Skeletal muscle tissue (tissue), 4 donors: Measurements from ENCODE around the gene CFAP99. TPM values are rescaled to one million over a fixed set of nuclear protein-coding genes. Genes with fewer than 3 reads are reported as not detected.
"Not testable (repeated sequence)": the region's sequence is repeated elsewhere in the genome, so short reads cannot be mapped to it uniquely, and the experiment has no call there.

Experiments
- H3K27ac ChIP-seq: one replicate; pipeline ENCODE4 v1.7.0; 2013; ENCODE audit warnings: mild to moderate bottlenecking, low read depth, low read length, inconsistent platforms
- H3K27me3 ChIP-seq, 3 donors: one replicate each; pipeline ENCODE4 v1.7.0; 2013; ENCODE audit warnings: low read length in 3 of 3; ENCODE audit not compliant: control insufficient read depth in 3 of 3, insufficient read depth in 3 of 3
- H3K36me3 ChIP-seq, 3 donors: one replicate each; pipeline ENCODE4 v1.7.0; 2013; ENCODE audit warnings: low read length in 3 of 3; ENCODE audit not compliant: control insufficient read depth in 3 of 3, insufficient read depth in 3 of 3
- H3K4me1 ChIP-seq, 3 donors: one replicate each; pipeline ENCODE4 v1.7.0; 2013; ENCODE audit warnings: low read length in 3 of 3, mild to moderate bottlenecking in 3 of 3; ENCODE audit not compliant: control insufficient read depth in 3 of 3, insufficient read depth in 3 of 3
- H3K4me3 ChIP-seq, 3 donors: one replicate each; pipeline ENCODE4 v1.7.0; 2013; ENCODE audit warnings: low read length in 3 of 3
- H3K9ac ChIP-seq, 3 donors: one replicate each; pipeline ENCODE4 v1.7.0; 2013; ENCODE audit warnings: low read length in 3 of 3, mild to moderate bottlenecking in 3 of 3, moderate library complexity in 2 of 3, low read depth in 1 of 3
- H3K9me3 ChIP-seq, 3 donors: one replicate each; pipeline ENCODE4 v1.7.0; 2013; ENCODE audit warnings: low read length in 3 of 3; ENCODE audit not compliant: control insufficient read depth in 3 of 3
- total RNA-seq: library from RNA; depleted of rRNA; stranded (reverse); fragments of >200 nt; gene quantifications from one replicate; pipeline ENCODE4 v1.2.3, GENCODE V29; 2014
- donor health status: Osteomylitis.

Gene CFAP99
- total RNA-seq, 1 donor from 2014 or later: not detected

GRCh38 chr4:2426069-2426397 is 7.3 kb downstream of the CFAP99 start:
- peaks cover 8 to 17% (median 13%) of the 10 kb centered on the region in 3 donors for H3K27me3 ChIP-seq

GRCh38 chr4:2426711-2427275 is 8.0 kb downstream of the CFAP99 start:
- Histone ChIP-seq H3K9me3 (peaks cover 0 to 2% (median 0%) of the 10 kb centered on the region in 3 donors), H3K27me3 (peaks cover 8 to 14% (median 12%) of the 10 kb centered on the region in 3 donors), H3K9ac (no peak overlapping the region), H3K36me3 (no peaks in the 10 kb centered on the region), H3K4me1 (peaks cover 0 to 4% (median 3%) of the 10 kb centered on the region in 3 donors), H3K27ac (no peak overlapping the region), H3K4me3 (no peak overlapping the region)

More at GRCh38 chr4:2426069-2426397, 7.3 kb downstream of the CFAP99 start:
- Histone ChIP-seq H3K9me3 (peaks cover 0 to 2% (median 0%) of the 10 kb centered on the region in 3 donors), H3K27ac (no peak overlapping the region), H3K4me1 (peaks cover 0 to 4% (median 3%) of the 10 kb centered on the region in 3 donors), H3K36me3 (no peaks in the 10 kb centered on the region), H3K4me3 (no peak overlapping the region), H3K9ac (no peak overlapping the region)

- Histone ChIP-seq H3K9ac (no peak overlapping the region), H3K4me1 (peaks cover 0 to 4% (median 3%) of the 10 kb centered on the region in 3 donors), H3K27ac (no peak overlapping the region), H3K27me3 (peaks cover 2 to 6% (median 4%) of the 10 kb centered on the region in 3 donors), H3K9me3 (peaks cover 0 to 2% (median 0%) of the 10 kb centered on the region in 3 donors), H3K36me3 (no peaks in the 10 kb centered on the region), H3K4me3 (no peak overlapping the region)
Measured at GRCh38 chr4:2427383-2428334, 8.9 kb downstream of the CFAP99 start.

- H3K36me3 ChIP-seq: no peaks in the 10 kb centered on the region
Measured at GRCh38 chr4:2428496-2429213, 9.9 kb downstream of the CFAP99 start.

GRCh38 chr4:2429945-2430757 is 11.4 kb downstream of the CFAP99 start:
- H3K27ac ChIP-seq: peak overlapping the region; percentile 5
- H3K27me3 ChIP-seq, H3K36me3 ChIP-seq, H3K9ac ChIP-seq, H3K9me3 ChIP-seq: not testable (repeated sequence)
- peak overlapping the region in 1 of 3 donors; percentile 35 for H3K4me3 ChIP-seq
- peaks cover 20 to 23% (median 21%) of the 10 kb centered on the region in 3 donors for H3K4me1 ChIP-seq

More at GRCh38 chr4:2428496-2429213, 9.9 kb downstream of the CFAP99 start:
- H3K27ac ChIP-seq: no peak overlapping the region
- peaks cover 0 to 2% (median 0%) of the 10 kb centered on the region in 3 donors for H3K9me3 ChIP-seq
- H3K4me3 ChIP-seq: no peak overlapping the region
- peaks cover 8 to 12% (median 11%) of the 10 kb centered on the region in 3 donors for H3K4me1 ChIP-seq
- peaks cover 0 to 4% (median 0%) of the 10 kb centered on the region in 3 donors for H3K27me3 ChIP-seq
- no peak overlapping the region for H3K9ac ChIP-seq

- Histone ChIP-seq H3K27ac (no peak overlapping the region), H3K9me3 (peaks cover 0 to 2% (median 0%) of the 10 kb centered on the region in 3 donors), H3K4me1 (peaks cover 20 to 23% (median 21%) of the 10 kb centered on the region in 3 donors)
Measured at GRCh38 chr4:2432004-2432403, 13.2 kb downstream of the CFAP99 start.

GRCh38 chr4:2432991-2433530 is 14.3 kb downstream of the CFAP99 start:
- H3K9ac ChIP-seq: peak overlapping the region in 1 of 3 donors; percentile 8
- peaks cover 0 to 5% (median 0%) of the 10 kb centered on the region in 3 donors for H3K27me3 ChIP-seq
- peaks cover 20 to 23% (median 21%) of the 10 kb centered on the region in 3 donors for H3K4me1 ChIP-seq
- H3K9me3 ChIP-seq: peaks cover 0 to 2% (median 0%) of the 10 kb centered on the region in 3 donors
- H3K36me3 ChIP-seq: no peaks in the 10 kb centered on the region
- peak overlapping the region in 2 of 3 donors; percentile 13 to 22 for H3K4me3 ChIP-seq
- H3K27ac ChIP-seq: no peak overlapping the region

More at GRCh38 chr4:2432004-2432403, 13.2 kb downstream of the CFAP99 start:
- no peaks in the 10 kb centered on the region for H3K36me3 ChIP-seq
- no peak overlapping the region for H3K4me3 ChIP-seq
- H3K9ac ChIP-seq: no peak overlapping the region
- H3K27me3 ChIP-seq: peaks cover 0 to 5% (median 0%) of the 10 kb centered on the region in 3 donors

GRCh38 chr4:2433609-2434350 is 15.0 kb downstream of the CFAP99 start:
- peak overlapping the region; percentile 13 for H3K27ac ChIP-seq
- H3K27me3 ChIP-seq: peaks cover 0 to 5% (median 0%) of the 10 kb centered on the region in 3 donors
- no peaks in the 10 kb centered on the region for H3K36me3 ChIP-seq
- peak overlapping the region; percentile 32 to 45 (median 43) for H3K9ac ChIP-seq
- peaks cover 0 to 2% (median 0%) of the 10 kb centered on the region in 3 donors for H3K9me3 ChIP-seq
- peak overlapping the region in 2 of 3 donors; percentile 6 to 22 for H3K4me3 ChIP-seq
- peaks cover 20 to 23% (median 21%) of the 10 kb centered on the region in 3 donors for H3K4me1 ChIP-seq
